CD4-positive, CD25-positive, alpha-beta regulatory T cell (primary cell): ENCODE measurements around the gene TSHZ3. TPM values are rescaled to one million over a fixed set of nuclear protein-coding genes. Genes with fewer than 3 reads are reported as not detected.

Source experiments
- ATAC-seq, 2 donors: fragments of 150-1000 bp; cut with Tn5 transposase; one replicate each; pipeline ENCODE4 v1.10.0; 2021; ENCODE audit warnings: low read depth in 2 of 2, moderate number of reproducible peaks in 2 of 2, moderate library complexity in 1 of 2
- DNase-seq, 3 donors: peaks; one replicate each; pipeline versions ENCODE4 v3.0.0 to v3.0.0-alpha.2; 2012 to 2022; ENCODE audit warnings: mixed read lengths in 1 of 3
- H3K27ac ChIP-seq: one replicate; pipeline ENCODE4 v1.7.0; 2013; ENCODE audit warnings: mild to moderate bottlenecking, low read length; ENCODE audit not compliant: insufficient read depth, poor library complexity, severe bottlenecking
- H3K27me3 ChIP-seq: one replicate; pipeline ENCODE4 v1.7.0; 2013; ENCODE audit warnings: low read length; ENCODE audit not compliant: control insufficient read depth, insufficient read depth
- H3K36me3 ChIP-seq: one replicate; pipeline ENCODE4 v1.7.0; 2013; ENCODE audit warnings: mild to moderate bottlenecking, low read length, moderate library complexity; ENCODE audit not compliant: control insufficient read depth, insufficient read depth
- H3K4me1 ChIP-seq: 2 replicates; pipeline ENCODE4 v1.7.0; 2013; ENCODE audit warnings: mild to moderate bottlenecking, low read length; ENCODE audit not compliant: insufficient read depth, control insufficient read depth, poor library complexity, severe bottlenecking
- H3K4me3 ChIP-seq: one replicate; pipeline ENCODE4 v1.7.0; 2013; ENCODE audit warnings: low read depth, mild to moderate bottlenecking, low read length, moderate library complexity
- H3K9me3 ChIP-seq, 2 experiments: 1 replicate in 1 of 2; 2 replicates in 1 of 2; pipeline ENCODE4 v1.7.0; 2013; ENCODE audit warnings: low read length in 2 of 2, mild to moderate bottlenecking in 1 of 2, moderate library complexity in 1 of 2; ENCODE audit not compliant: control insufficient read depth in 2 of 2
- H3K27ac Mint-ChIP-seq, 3 donors: one replicate each; pipeline ENCODE4 v1.8.0; 2020 to 2022; ENCODE audit warnings: mild to moderate bottlenecking in 3 of 3, mixed read lengths in 3 of 3, moderate library complexity in 2 of 3
- H3K27me3 Mint-ChIP-seq: one replicate; pipeline ENCODE4 v1.8.0; 2022; ENCODE audit warnings: mild to moderate bottlenecking, mixed read lengths
- H3K36me3 Mint-ChIP-seq: one replicate; pipeline ENCODE4 v1.8.0; 2020; ENCODE audit warnings: mixed read lengths
- H3K4me1 Mint-ChIP-seq, 4 donors: one replicate each; pipeline ENCODE4 v1.8.0; 2020 to 2022; ENCODE audit warnings: mixed read lengths in 4 of 4, mild to moderate bottlenecking in 1 of 4
- H3K4me3 Mint-ChIP-seq, 4 donors: one replicate each; pipeline ENCODE4 v1.8.0; 2020 to 2022; ENCODE audit warnings: mild to moderate bottlenecking in 4 of 4, mixed read lengths in 4 of 4, moderate library complexity in 3 of 4
- H3K9me3 Mint-ChIP-seq, 7 donors: one replicate each; pipeline ENCODE4 v1.8.0; 2020 to 2022; ENCODE audit warnings: mixed read lengths in 7 of 7, mild to moderate bottlenecking in 3 of 7, moderate library complexity in 2 of 7
- polyA plus RNA-seq, 4 donors: library from polyadenylated mRNA; unstranded; fragments of 300-500 nt; fragmentation: Illumina TruSeq; gene quantifications; one replicate each; pipeline ENCODE4 v1.2.3, GENCODE V29; 2021
- total RNA-seq: library from RNA; stranded (reverse); gene quantifications from one replicate; pipeline ENCODE4 v1.2.3, GENCODE V29; 2022

Gene TSHZ3
- total and polyA plus RNA-seq, 5 donors from 2014 or later = 0.24 to 2.5 (median 0.96) TPM

DNA sequence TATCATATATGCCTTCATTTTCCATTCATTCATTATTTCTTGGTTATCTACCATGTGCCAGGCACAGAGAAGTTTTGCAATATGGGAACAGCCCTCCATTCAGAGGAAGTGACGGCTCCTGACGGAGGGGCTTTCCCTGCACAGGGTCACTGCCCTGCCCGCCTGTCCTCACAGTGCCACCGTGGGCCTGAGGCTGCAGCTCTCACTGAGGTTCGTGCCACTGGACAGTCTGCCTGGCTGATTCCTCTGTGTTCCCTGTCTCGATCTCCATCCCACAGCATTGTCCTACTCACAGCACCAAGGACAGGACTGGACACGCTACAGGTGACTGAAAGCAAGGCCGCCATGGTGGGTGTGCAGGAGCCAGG lies 92.7 kb downstream of the TSHZ3 start:
- Mint-ChIP-seq H3K4me1 (peaks cover 0 to 9% (median 3%) of the 10 kb centered on the region in 4 donors), H3K27ac (no peak overlapping the region), H3K36me3 (no peaks in the 10 kb centered on the region), H3K4me3 (no peak overlapping the region), H3K9me3 (peaks cover 0 to 2% (median 0%) of the 10 kb centered on the region in 7 donors), H3K27me3 (peaks cover 9% of the 10 kb centered on the region)
- Histone ChIP-seq H3K4me1 (no peaks in the 10 kb centered on the region), H3K27me3 (no peaks in the 10 kb centered on the region), H3K9me3 (no peaks in the 10 kb centered on the region), H3K4me3 (no peak overlapping the region), H3K36me3 (no peaks in the 10 kb centered on the region), H3K27ac (no peak overlapping the region)
- ATAC-seq (no peak), DNase-seq (no peak)

DNA sequence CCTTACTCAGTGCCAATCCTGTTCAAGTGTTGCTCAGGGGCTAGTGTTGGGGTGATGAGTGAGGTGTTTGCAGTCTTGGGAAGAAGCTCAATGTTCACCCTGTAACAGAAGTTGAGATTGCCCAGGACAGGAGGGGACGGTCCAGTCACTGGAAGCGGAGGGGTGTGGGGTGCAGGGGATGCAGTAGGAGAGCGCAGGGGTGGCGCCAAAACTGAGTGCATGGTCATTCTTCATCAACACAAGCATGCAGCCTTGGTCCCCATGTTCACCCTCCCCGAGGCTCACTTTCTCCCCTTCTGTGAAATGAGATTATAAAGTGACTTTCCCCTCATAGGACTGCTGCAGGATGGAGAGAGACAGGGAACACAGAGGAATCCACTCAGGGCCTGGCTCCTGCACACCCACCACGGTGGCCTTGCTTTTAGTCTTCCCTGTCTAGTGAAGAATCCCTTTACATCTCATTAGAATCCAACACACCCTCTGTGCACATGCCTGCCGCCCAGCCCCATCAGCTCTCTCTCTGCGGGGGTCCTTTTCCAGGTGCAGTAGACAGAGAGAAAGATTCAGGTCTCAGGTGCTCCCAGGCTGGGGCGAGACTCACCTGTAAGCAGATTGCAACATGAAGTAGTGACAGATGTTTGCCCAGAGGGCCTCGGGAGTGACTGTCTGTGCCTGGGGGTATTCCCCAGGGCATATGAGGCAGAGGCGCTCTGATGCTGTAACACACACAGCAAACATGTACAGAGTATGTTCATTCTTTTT lies 93.2 kb downstream of the TSHZ3 start:
- Histone ChIP-seq H3K4me3 (no peak overlapping the region), H3K27me3 (no peaks in the 10 kb centered on the region), H3K4me1 (no peaks in the 10 kb centered on the region), H3K36me3 (no peaks in the 10 kb centered on the region), H3K27ac (no peak overlapping the region), H3K9me3 (no peaks in the 10 kb centered on the region)
- ATAC-seq = no peak
- H3K4me1 Mint-ChIP-seq = peaks cover 0 to 6% (median 2%) of the 10 kb centered on the region in 4 donors
- H3K9me3 Mint-ChIP-seq = peaks cover 0 to 2% (median 0%) of the 10 kb centered on the region in 7 donors
- H3K36me3 Mint-ChIP-seq = no peaks in the 10 kb centered on the region
- DNase-seq = no peak
- H3K4me3 Mint-ChIP-seq = no peak overlapping the region
- H3K27me3 Mint-ChIP-seq = peaks cover 7% of the 10 kb centered on the region
- no peak overlapping the region for H3K27ac Mint-ChIP-seq

GRCh38 chr19:31255174-31255799 lies 93.9 kb downstream of the TSHZ3 start:
- Histone ChIP-seq H3K36me3 (no peaks in the 10 kb centered on the region), H3K4me1 (no peaks in the 10 kb centered on the region), H3K9me3 (no peaks in the 10 kb centered on the region), H3K27ac (no peak overlapping the region), H3K4me3 (no peak overlapping the region), H3K27me3 (no peaks in the 10 kb centered on the region)
- Mint-ChIP-seq H3K4me3 (no peak overlapping the region), H3K27me3 (peaks cover 6% of the 10 kb centered on the region), H3K4me1 (peaks cover 0 to 6% (median 2%) of the 10 kb centered on the region in 4 donors), H3K27ac (no peak overlapping the region), H3K36me3 (no peaks in the 10 kb centered on the region), H3K9me3 (peaks cover 0 to 2% (median 0%) of the 10 kb centered on the region in 7 donors)
- DNase-seq = no peak
- no peak for ATAC-seq

GRCh38 chr19:31254611-31255010 lies 94.6 kb downstream of the TSHZ3 start:
- no peak for ATAC-seq
- H3K27ac ChIP-seq = no peak overlapping the region
- Mint-ChIP-seq H3K9me3 (peaks cover 0 to 2% (median 0%) of the 10 kb centered on the region in 7 donors), H3K27me3 (peaks cover 6% of the 10 kb centered on the region), H3K4me1 (peaks cover 0 to 6% (median 2%) of the 10 kb centered on the region in 4 donors), H3K36me3 (no peaks in the 10 kb centered on the region), H3K27ac (no peak overlapping the region), H3K4me3 (no peak overlapping the region)
- no peak overlapping the region for H3K4me3 ChIP-seq
- H3K27me3 ChIP-seq = no peaks in the 10 kb centered on the region
- DNase-seq = no peak
- H3K36me3 ChIP-seq = no peaks in the 10 kb centered on the region
- H3K4me1 ChIP-seq = no peaks in the 10 kb centered on the region
- H3K9me3 ChIP-seq = no peaks in the 10 kb centered on the region

DNA sequence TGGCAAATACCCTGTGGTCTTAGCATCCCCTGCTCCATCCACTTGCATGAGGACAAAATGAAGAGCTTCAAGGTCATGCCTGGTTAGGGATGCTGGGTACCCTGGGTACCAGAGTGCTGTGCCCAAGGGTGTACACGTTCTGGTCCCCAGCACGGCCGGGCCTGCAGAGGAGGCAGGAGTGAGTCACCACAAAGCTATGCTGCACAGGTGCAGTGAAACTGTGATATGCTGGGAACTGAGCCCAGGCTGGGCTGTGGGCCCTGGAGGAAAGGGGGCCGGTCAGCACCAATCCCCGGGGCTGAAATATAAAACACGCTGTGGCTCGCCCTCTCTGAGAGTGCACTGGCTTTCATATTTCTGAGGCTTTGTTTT lies 95.1 kb downstream of the TSHZ3 start:
- ATAC-seq = no peak
- H3K9me3 Mint-ChIP-seq = peaks cover 0 to 2% (median 0%) of the 10 kb centered on the region in 7 donors
- no peaks in the 10 kb centered on the region for H3K36me3 Mint-ChIP-seq
- H3K4me1 Mint-ChIP-seq = peaks cover 0 to 6% (median 2%) of the 10 kb centered on the region in 4 donors
- Histone ChIP-seq H3K4me1 (no peaks in the 10 kb centered on the region), H3K9me3 (no peaks in the 10 kb centered on the region), H3K36me3 (no peaks in the 10 kb centered on the region), H3K27ac (no peak overlapping the region), H3K4me3 (no peak overlapping the region), H3K27me3 (no peaks in the 10 kb centered on the region)
- no peak for DNase-seq
- no peak overlapping the region for H3K27ac Mint-ChIP-seq
- H3K4me3 Mint-ChIP-seq = no peak overlapping the region
- peaks cover 6% of the 10 kb centered on the region for H3K27me3 Mint-ChIP-seq

DNA sequence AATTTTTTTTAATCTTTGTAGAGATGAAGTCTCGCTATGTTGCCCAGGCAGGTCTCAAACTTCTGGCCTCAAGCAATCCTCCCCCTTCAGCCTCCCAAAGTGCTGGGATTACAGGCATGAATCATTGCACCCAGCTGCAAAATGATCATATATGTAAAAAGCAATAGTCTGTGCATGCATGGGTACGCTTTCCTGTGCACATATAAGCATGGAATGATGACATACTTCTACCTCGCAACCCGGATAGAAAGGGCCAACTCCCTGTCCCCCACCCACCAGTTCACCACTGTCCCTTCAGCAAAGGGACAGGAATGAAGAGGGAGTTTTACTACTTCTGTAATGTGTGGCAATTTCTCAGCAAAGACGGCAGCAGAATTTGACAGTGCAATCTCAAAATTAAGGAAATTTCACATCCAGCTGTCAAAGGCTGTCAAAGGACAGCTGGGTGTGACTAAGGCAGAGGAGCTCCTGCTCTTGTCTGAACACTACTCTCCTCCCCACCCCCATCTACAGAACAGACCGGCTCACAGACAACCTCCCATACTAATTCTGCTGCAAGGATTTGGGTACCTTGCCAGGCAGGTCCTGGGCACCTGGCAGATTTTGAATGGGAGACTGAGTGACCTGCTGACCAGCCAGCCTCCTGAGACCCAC lies 95.6 kb downstream of the TSHZ3 start:
- no peak overlapping the region for H3K27ac ChIP-seq
- peaks cover 0 to 2% (median 0%) of the 10 kb centered on the region in 7 donors for H3K9me3 Mint-ChIP-seq
- no peaks in the 10 kb centered on the region for H3K4me1 ChIP-seq
- peaks cover 6% of the 10 kb centered on the region for H3K27me3 Mint-ChIP-seq
- no peaks in the 10 kb centered on the region for H3K36me3 Mint-ChIP-seq
- H3K4me3 ChIP-seq = no peak overlapping the region
- H3K27ac Mint-ChIP-seq = no peak overlapping the region
- H3K4me3 Mint-ChIP-seq = no peak overlapping the region
- H3K4me1 Mint-ChIP-seq = peaks cover 0 to 6% (median 2%) of the 10 kb centered on the region in 4 donors
- no peak for DNase-seq
- H3K27me3 ChIP-seq = no peaks in the 10 kb centered on the region
- H3K36me3 ChIP-seq = no peaks in the 10 kb centered on the region
- ATAC-seq = no peak
- no peaks in the 10 kb centered on the region for H3K9me3 ChIP-seq

GRCh38 chr19:31252441-31252840 lies 96.8 kb downstream of the TSHZ3 start:
- Histone ChIP-seq H3K9me3 (no peaks in the 10 kb centered on the region), H3K4me1 (no peaks in the 10 kb centered on the region), H3K27ac (no peak overlapping the region), H3K4me3 (no peak overlapping the region), H3K36me3 (no peaks in the 10 kb centered on the region), H3K27me3 (no peaks in the 10 kb centered on the region)
- H3K9me3 Mint-ChIP-seq = no peaks in the 10 kb centered on the region
- peaks cover 0 to 6% (median 2%) of the 10 kb centered on the region in 4 donors for H3K4me1 Mint-ChIP-seq
- no peak for DNase-seq
- H3K4me3 Mint-ChIP-seq = no peak overlapping the region
- H3K36me3 Mint-ChIP-seq = no peaks in the 10 kb centered on the region
- peaks cover 6% of the 10 kb centered on the region for H3K27me3 Mint-ChIP-seq
- no peak for ATAC-seq
- H3K27ac Mint-ChIP-seq = no peak overlapping the region
